CD4-positive, alpha-beta memory T cell (primary cell): ENCODE data around the gene ZBTB11. TPM values are rescaled to one million over a fixed set of nuclear protein-coding genes. Genes with fewer than 3 reads are reported as not detected.
"Not testable (repeated sequence)": the region's sequence is repeated elsewhere in the genome, so short reads cannot be mapped to it uniquely, and the experiment has no call there.

Source experiments
- CTCF ChIA-PET: fragments of 350-600 bp; sonication (Branson Sonifier 250); formaldehyde crosslinking; loops from one replicate; lab custom pipeline; 2021; ENCODE audit warnings: inconsistent platforms; ENCODE audit not compliant: partially characterized antibody; lab: Charles Lee
- POLR2A ChIA-PET: fragments of 350-600 bp; sonication (Branson Sonifier 250); formaldehyde crosslinking; loops from one replicate; lab custom pipeline; 2021; ENCODE audit not compliant: partially characterized antibody; lab: Charles Lee
- DNase-seq, 5 donors: peaks; one replicate each; pipeline versions ENCODE4 v3.0.0 to v3.0.0-alpha.2; 2020 to 2022; ENCODE audit warnings: mixed read lengths in 1 of 5
- H3K27ac ChIP-seq: one replicate; pipeline ENCODE4 v1.7.0; 2013; ENCODE audit warnings: low read depth, low read length
- H3K27me3 ChIP-seq: 2 replicates; pipeline ENCODE4 v1.7.0; 2013; ENCODE audit warnings: mild to moderate bottlenecking, low read length, moderate library complexity; ENCODE audit not compliant: insufficient read depth
- H3K36me3 ChIP-seq: 2 replicates; pipeline ENCODE4 v1.7.0; 2013; ENCODE audit warnings: mild to moderate bottlenecking, low read length, moderate library complexity; ENCODE audit not compliant: insufficient read depth
- H3K4me1 ChIP-seq: 2 replicates; pipeline ENCODE4 v1.7.0; 2013; ENCODE audit warnings: mild to moderate bottlenecking, low read length, moderate library complexity; ENCODE audit not compliant: insufficient read depth
- H3K4me3 ChIP-seq, 2 donors: one replicate each; pipeline ENCODE4 v1.7.0; 2013; ENCODE audit warnings: low read length in 2 of 2, mild to moderate bottlenecking in 1 of 2
- H3K9me3 ChIP-seq, 2 donors: one replicate each; pipeline ENCODE4 v1.7.0; 2013; ENCODE audit warnings: low read length in 2 of 2, control low read depth in 1 of 2; ENCODE audit not compliant: control insufficient read depth in 1 of 2
- H3K27ac Mint-ChIP-seq, 7 donors: one replicate each; pipeline ENCODE4 v1.8.0; 2020 to 2021; ENCODE audit warnings: mixed read lengths in 7 of 7, mild to moderate bottlenecking in 6 of 7, inconsistent platforms in 3 of 7, moderate library complexity in 3 of 7
- H3K27me3 Mint-ChIP-seq, 2 donors: one replicate each; pipeline ENCODE4 v1.8.0; 2020 to 2021; ENCODE audit warnings: mixed read lengths in 2 of 2
- H3K36me3 Mint-ChIP-seq, 2 donors: one replicate each; pipeline ENCODE4 v1.8.0; 2020 to 2021; ENCODE audit warnings: mixed read lengths in 2 of 2, inconsistent platforms in 1 of 2, mild to moderate bottlenecking in 1 of 2
- H3K4me1 Mint-ChIP-seq, 4 donors: one replicate each; pipeline ENCODE4 v1.8.0; 2020 to 2021; ENCODE audit warnings: mixed read lengths in 4 of 4, mild to moderate bottlenecking in 1 of 4
- H3K4me3 Mint-ChIP-seq, 8 donors: one replicate each; pipeline ENCODE4 v1.8.0; 2020 to 2021; ENCODE audit warnings: mixed read lengths in 8 of 8, mild to moderate bottlenecking in 7 of 8, moderate library complexity in 6 of 8, inconsistent platforms in 3 of 8
- H3K9me3 Mint-ChIP-seq, 8 donors: one replicate each; pipeline ENCODE4 v1.8.0; 2020 to 2021; ENCODE audit warnings: mixed read lengths in 8 of 8, mild to moderate bottlenecking in 5 of 8, inconsistent platforms in 3 of 8, moderate library complexity in 1 of 8
- intact Hi-C: fragments of 100-400 bp; cut with micrococcal nuclease; formaldehyde crosslinking; loops from one replicate; pipeline ENCODE4 v1.15.1; 2023
- polyA plus RNA-seq, 2 donors: library from polyadenylated mRNA; unstranded; fragments of 300-500 nt; fragmentation: Illumina TruSeq; gene quantifications; one replicate each; pipeline ENCODE4 v1.2.3, GENCODE V29; 2021
- total RNA-seq, 2 experiments: library from RNA; stranded (reverse); gene quantifications; one replicate each; pipeline ENCODE4 v1.2.3, GENCODE V29; 2021

Gene ZBTB11
- total and polyA plus RNA-seq, 4 experiments from 2014 or later = 8.9 to 50.8 (median 31.3) TPM

DNA sequence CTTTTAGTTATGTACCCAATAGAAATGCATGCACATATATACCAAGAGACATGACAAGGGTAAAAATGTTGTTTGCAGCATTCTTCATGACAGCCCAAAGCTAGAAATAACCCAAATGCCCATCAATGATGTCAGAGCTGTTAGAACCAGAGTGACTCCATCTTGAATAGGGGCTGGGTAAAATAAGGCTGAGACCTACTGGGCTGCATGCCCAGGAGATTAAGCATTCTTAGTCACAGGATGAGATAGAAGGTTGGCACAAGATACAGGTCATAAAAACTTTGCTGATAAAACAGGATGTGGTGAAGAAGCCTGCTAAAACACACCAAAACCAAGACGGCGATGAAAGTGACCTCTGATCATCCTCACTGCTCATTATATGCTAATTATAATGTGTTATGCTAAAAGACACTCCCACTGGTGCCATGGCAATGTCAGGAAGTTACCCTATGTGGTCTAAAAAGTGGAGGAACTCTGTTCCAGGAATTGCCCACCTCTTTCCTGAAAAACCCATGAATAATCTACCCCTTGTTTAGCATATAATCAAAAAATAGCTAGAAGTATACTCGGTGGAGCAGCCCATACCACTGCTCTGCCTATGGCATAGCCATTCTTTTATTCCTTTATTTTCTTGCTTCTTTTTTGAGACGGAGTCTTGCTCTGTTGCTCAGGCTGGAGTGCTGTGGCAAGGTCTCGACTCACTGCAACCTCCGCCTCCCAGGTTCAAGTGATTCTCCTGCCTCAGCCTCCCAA, 32.9 kb downstream of the ZBTB11 start:
- DNase-seq = peak; percentile 59 to 73 (median 69)
- no peaks in the 10 kb centered on the region for H3K9me3 ChIP-seq
- Mint-ChIP-seq H3K36me3 (peaks cover 11 to 13% of the 10 kb centered on the region in 2 donors), H3K4me1 (peaks cover 22 to 35% (median 26%) of the 10 kb centered on the region in 4 donors), H3K27me3 (no peaks in the 10 kb centered on the region), H3K27ac (peak overlapping the region; percentile 68 to 92 (median 84)), H3K9me3 (peaks cover 0 to 1% (median 0%) of the 10 kb centered on the region in 8 donors), H3K4me3 (peak overlapping the region in 6 of 8 donors; percentile 7 to 52 (median 42))
- H3K27me3 ChIP-seq = no peaks in the 10 kb centered on the region
- POLR2A ChIA-PET = interaction anchor here (1.0 to 1.4 kb wide), 3 partner anchors 29 to 132 kb away, joined by 3 read pairs; partner anchors contain the start of gene PCNP
- peaks cover 12% of the 10 kb centered on the region for H3K36me3 ChIP-seq
- H3K4me1 ChIP-seq = peaks cover 24% of the 10 kb centered on the region
- H3K4me3 ChIP-seq = no peak overlapping the region
- intact Hi-C loops = no loop called here
- H3K27ac ChIP-seq = no peak overlapping the region
- CTCF ChIA-PET = interaction anchor here (1.3 kb wide), 1 partner anchor 283 kb away, joined by 4 read pairs; no protein-coding TSS in a partner anchor

DNA sequence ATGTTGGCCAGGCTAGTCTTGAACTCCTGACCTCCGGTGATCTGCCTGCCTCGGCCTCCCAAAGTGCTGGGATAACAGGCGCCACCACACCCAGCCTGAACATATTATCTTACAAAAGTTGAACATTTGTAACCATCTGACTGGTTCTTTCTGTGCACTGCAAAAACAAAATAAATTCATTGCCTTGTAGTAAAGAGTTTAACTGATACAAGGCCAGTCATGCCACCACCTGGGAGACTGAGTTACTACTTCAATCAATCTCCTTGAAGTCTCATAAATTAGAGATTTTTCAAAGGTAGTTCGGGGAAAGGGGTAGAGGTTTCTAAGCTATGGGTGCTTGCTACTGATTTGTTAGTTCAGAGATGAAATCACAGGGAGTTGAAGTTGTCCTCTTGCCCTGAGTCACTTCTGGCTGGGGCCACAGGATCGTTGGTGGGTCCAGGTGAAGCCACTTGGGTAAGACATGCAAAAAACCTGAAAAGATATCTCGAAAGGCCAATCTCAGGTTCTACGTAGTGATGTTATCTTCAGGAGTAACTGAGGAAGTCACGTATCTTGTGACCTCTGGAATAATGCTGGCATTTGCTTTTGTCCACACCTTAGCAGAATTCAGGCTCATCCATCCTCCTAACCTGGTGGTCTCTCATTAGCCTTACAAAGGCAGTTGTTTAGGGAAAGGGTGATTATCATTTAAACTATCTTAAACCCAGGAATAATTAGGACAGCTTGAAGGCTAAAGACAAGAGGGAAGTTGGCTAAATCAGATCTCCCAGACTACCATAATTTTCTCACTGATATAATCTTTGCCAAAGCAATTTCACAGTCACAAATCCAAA, 33.7 kb downstream of the ZBTB11 start:
- Histone ChIP-seq H3K9me3 (no peaks in the 10 kb centered on the region), H3K36me3 (peaks cover 4% of the 10 kb centered on the region), H3K27ac (no peak overlapping the region), H3K27me3 (no peaks in the 10 kb centered on the region), H3K4me3 (no peak overlapping the region), H3K4me1 (peaks cover 24% of the 10 kb centered on the region)
- ChIA-PET CTCF (no interaction called here), POLR2A (interaction anchor here (1.0 to 1.2 kb wide), 2 partner anchors 69 to 131 kb away, joined by 3 read pairs; partner anchors contain the start of gene PCNP)
- H3K27ac Mint-ChIP-seq = peak overlapping the region; percentile 68 to 92 (median 84)
- no peak for DNase-seq
- H3K4me3 Mint-ChIP-seq = peak overlapping the region in 2 of 8 donors; percentile 7 to 52
- peaks cover 3 to 5% of the 10 kb centered on the region in 2 donors for H3K36me3 Mint-ChIP-seq
- no peaks in the 10 kb centered on the region for H3K27me3 Mint-ChIP-seq
- intact Hi-C loops = no loop called here
- peaks cover 22 to 35% (median 26%) of the 10 kb centered on the region in 4 donors for H3K4me1 Mint-ChIP-seq
- no peaks in the 10 kb centered on the region for H3K9me3 Mint-ChIP-seq

DNA sequence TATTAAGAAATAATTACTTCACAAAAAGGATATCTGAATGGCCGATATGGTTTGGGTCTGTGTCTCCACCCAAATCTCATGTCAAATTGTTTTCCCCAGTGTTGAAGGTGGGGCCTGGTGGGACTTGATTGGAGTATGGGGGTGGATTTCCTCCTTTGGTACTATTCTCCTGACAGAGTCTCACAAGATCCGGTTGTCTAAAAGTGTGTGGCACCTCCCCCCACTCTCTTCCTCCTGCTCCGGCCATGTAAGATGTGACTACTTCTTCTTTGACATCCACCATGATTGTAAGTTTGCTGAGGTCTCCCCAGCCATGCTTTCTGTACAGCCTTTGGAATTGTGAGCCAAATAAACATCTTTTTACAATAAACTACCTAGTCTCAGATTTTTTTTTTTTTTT, 34.5 kb downstream of the ZBTB11 start:
- Mint-ChIP-seq H3K27me3 (no peaks in the 10 kb centered on the region), H3K4me3 (no peak overlapping the region), H3K36me3 (peaks cover 3% of the 10 kb centered on the region in 2 donors), H3K9me3 (no peaks in the 10 kb centered on the region), H3K4me1 (peaks cover 22 to 35% (median 26%) of the 10 kb centered on the region in 4 donors), H3K27ac (peak overlapping the region in 4 of 7 donors; percentile 10 to 83 (median 50))
- no peak for DNase-seq
- Histone ChIP-seq H3K36me3 (no peaks in the 10 kb centered on the region), H3K4me3 (no peak overlapping the region), H3K4me1 (peaks cover 24% of the 10 kb centered on the region), H3K27me3 (no peaks in the 10 kb centered on the region), H3K27ac (no peak overlapping the region), H3K9me3 (no peaks in the 10 kb centered on the region)
- ChIA-PET CTCF (no interaction called here), POLR2A (no interaction called here)
- intact Hi-C loops = no loop called here

DNA sequence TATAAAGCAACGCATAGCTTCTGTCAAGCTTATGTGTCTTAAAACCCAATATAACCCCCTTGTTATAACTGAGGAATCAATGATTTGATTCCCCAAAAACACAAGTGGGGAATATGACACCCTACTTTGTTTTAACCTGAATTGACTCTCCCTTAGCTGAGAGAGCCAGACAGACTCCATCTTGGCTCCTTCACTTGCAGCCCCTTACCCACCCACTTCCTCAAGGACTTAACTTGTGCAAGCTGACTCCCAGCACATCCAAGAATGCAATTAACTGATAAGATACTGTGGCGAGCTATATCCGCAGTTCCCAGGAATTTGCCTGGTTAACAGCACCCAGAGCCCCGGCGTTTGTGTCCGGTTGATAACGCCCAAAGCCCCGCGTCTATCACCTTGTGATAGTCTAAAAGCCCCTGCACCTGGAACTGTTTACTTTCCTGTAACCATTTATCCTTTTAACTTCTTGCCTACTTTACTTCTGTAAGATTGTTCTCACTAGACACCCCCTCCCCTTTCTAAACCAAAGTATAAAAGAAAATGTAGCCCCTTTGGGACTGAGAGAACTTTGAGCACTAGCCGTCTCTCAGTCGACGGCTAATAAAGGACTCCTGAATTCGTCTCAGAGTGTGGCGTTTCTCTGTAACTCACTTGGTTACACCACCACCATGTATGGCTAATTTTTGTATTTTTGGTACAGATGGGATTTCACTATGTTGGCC, 35.4 kb downstream of the ZBTB11 start:
- peaks cover 22 to 35% (median 26%) of the 10 kb centered on the region in 4 donors for H3K4me1 Mint-ChIP-seq
- DNase-seq, H3K36me3 ChIP-seq, H3K27me3 Mint-ChIP-seq, POLR2A ChIA-PET, H3K4me3 Mint-ChIP-seq, H3K4me3 ChIP-seq, intact Hi-C loops, H3K27me3 ChIP-seq, H3K36me3 Mint-ChIP-seq, H3K9me3 ChIP-seq, H3K27ac ChIP-seq, H3K9me3 Mint-ChIP-seq, CTCF ChIA-PET: not testable (repeated sequence)
- H3K27ac Mint-ChIP-seq = peak overlapping the region in 2 of 7 donors; percentile 50 to 74
- H3K4me1 ChIP-seq = peaks cover 24% of the 10 kb centered on the region

DNA sequence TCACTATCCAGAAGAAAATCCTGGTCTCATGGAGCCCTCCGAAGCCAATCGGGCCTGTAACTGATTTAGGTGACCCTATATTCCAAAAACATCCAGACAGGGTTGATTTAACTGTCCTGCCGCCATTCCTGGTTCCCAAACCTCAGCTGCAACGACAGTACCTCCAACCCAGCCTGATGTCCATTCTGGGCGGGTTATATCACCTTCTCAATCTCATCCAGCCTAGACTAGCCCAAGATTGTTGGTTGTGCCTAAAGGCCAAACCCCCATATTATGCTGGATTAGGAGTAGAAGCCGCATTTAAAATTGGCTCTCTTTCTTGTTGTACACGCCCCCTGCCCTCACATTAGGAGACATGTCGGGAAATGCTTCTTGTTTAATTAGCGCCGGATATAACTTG, 36.7 kb downstream of the ZBTB11 start:
- H3K4me1 ChIP-seq = peaks cover 23% of the 10 kb centered on the region
- Mint-ChIP-seq H3K27ac (no peak overlapping the region), H3K27me3 (no peaks in the 10 kb centered on the region), H3K4me1 (peaks cover 17 to 33% (median 23%) of the 10 kb centered on the region in 4 donors), H3K4me3 (no peak overlapping the region), H3K9me3 (no peaks in the 10 kb centered on the region), H3K36me3 (no peaks in the 10 kb centered on the region)
- intact Hi-C loops = no loop called here
- ChIA-PET POLR2A (no interaction called here), CTCF (interaction anchor here (2.1 kb wide), 1 partner anchor 570 kb away, joined by 5 read pairs; no protein-coding TSS in a partner anchor)
- no peaks in the 10 kb centered on the region for H3K36me3 ChIP-seq
- no peaks in the 10 kb centered on the region for H3K27me3 ChIP-seq
- DNase-seq = no peak
- no peak overlapping the region for H3K4me3 ChIP-seq
- no peak overlapping the region for H3K27ac ChIP-seq
- H3K9me3 ChIP-seq = no peaks in the 10 kb centered on the region

DNA sequence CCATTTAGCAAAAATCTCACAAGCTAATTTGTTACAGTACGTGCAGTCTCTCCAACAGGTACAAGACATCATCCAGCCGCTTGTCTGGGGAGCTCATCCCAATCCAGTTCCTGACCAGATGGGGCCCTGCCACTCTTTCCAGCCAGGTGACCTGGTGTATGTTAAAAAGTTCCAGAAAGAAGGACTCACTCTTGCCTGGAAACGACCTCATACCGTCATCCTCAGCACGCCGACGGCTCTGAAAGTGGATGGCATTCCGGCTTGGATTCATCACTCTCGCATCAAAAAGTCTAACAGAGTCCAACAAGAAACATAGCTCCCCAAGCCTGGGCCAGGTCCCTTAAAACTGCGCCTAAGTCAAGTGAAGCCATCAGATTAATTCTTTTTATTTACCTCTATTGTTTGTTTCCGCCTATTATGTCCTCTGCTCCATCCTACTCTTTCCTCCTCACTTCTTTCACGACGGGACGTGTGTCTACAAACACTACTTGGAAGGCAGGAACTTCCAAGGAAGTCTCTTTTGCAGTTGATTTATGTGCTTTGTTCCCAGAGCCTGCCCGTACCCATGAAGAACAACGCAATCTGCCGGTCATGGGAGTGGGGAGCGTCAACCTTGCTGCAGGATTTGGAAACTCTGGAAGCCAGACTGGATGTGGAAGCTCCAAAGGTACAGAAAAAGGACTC, 37.5 kb downstream of the ZBTB11 start:
- Histone ChIP-seq H3K36me3 (no peaks in the 10 kb centered on the region), H3K27ac (no peak overlapping the region), H3K4me3 (no peak overlapping the region), H3K9me3 (no peaks in the 10 kb centered on the region), H3K27me3 (no peaks in the 10 kb centered on the region), H3K4me1 (peaks cover 15% of the 10 kb centered on the region)
- intact Hi-C loops = no loop called here
- H3K4me3 Mint-ChIP-seq = no peak overlapping the region
- H3K27ac Mint-ChIP-seq = no peak overlapping the region
- no peaks in the 10 kb centered on the region for H3K9me3 Mint-ChIP-seq
- ChIA-PET CTCF (interaction anchor here (0.8 to 2.1 kb wide), 3 partner anchors 8 to 569 kb away, joined by 3 to 5 read pairs (median 3); no protein-coding TSS in a partner anchor), POLR2A (no interaction called here)
- H3K27me3 Mint-ChIP-seq = no peaks in the 10 kb centered on the region
- H3K36me3 Mint-ChIP-seq = no peaks in the 10 kb centered on the region
- DNase-seq = no peak
- H3K4me1 Mint-ChIP-seq = peaks cover 13 to 24% (median 19%) of the 10 kb centered on the region in 4 donors
